ENCODE measurements around the gene SPRR2G. TPM values are rescaled to one million over a fixed set of nuclear protein-coding genes. Genes with fewer than 3 reads are reported as not detected.
"Not testable (repeated sequence)": the region's sequence is repeated elsewhere in the genome, so short reads cannot be mapped to it uniquely, and the experiment has no call there.

Gene SPRR2G
- not detected in 2 replicates for total RNA-seq (2014; rRNA removed; shearing (Covaris generic))

DNA sequence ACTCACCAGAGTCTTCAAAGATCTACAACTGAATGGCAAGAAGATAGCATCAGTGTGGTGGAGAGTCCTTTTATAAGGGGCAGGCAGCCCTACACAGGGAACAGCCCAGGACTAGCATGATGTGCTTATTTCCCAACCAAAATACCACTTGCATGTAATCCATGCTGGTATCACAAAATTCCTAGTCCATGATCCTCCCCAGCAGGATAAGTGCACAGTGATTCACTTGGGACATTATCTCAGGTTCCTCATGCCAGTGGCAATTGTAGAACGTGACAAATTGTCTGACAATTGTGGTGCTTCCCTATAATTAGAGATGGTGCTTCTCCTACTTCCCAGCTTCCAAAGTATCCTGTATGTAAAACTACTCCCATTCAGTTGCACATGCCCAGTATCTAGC, at the start of gene SPRR2G:
Gene SPRR2G, minus strand, starts transcription at position 45 of the 400 bp plus-strand sequence. CDS start 780 bp downstream, outside the sequence.
- DNase-seq (ENCODE audit: low spot score), result no peak

DNA sequence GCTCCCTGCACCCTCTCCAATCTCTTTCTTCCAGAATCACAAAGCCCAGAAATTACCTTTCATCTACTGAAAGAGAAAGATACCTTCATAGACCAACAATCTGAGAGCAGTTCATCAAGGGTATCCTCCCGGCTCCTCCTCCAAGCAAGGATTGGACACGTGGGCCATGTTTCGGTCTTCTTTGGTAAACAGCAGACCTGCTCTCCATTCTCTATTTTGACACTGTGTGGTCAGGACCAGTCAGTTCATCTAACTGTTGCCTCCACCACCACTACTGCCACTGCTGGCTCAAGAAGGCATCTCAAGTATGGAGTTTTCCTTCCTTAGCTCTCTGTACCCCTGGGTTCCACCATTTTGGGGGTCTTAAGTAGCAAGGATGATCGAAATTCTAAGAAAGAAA, 44.5 kb upstream of the SPRR2G start:
- no peak for DNase-seq (ENCODE audit: low spot score)

DNA sequence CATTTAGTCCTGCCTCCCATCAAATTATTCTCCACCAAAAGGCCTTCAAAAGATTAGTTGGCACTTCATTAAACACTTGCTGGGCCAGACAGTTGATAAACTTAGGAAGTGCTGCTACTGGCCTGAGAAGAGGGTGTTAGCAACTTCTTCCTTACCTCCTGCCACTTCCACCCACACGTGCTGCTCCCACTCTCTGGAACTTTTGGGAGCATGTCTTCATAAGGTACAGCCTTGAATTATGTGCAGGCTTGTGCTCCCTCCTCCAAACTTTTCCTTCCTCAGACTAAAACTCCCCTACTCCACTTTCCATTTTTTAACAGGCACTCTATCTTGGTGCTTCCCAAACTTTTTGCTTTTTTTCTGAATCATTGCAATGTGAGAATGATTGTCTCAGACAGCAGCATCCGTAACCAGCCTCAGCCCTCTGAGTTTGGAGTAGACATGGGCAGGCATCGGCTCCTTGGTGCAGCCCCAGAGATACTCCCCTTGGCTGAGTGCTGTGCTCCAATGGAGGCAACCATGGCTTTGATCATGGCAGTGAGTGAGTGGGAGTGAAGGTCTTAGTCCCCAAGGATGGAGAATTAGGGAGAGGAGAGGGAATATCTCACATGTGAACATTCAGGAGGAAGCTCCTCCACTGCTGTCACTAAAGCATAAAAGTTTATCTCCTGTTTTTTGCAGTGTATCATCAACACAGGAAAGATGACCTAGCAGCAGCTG, 43.8 kb upstream of the SPRR2G start:
- no peak for DNase-seq (ENCODE audit: low spot score)

DNA sequence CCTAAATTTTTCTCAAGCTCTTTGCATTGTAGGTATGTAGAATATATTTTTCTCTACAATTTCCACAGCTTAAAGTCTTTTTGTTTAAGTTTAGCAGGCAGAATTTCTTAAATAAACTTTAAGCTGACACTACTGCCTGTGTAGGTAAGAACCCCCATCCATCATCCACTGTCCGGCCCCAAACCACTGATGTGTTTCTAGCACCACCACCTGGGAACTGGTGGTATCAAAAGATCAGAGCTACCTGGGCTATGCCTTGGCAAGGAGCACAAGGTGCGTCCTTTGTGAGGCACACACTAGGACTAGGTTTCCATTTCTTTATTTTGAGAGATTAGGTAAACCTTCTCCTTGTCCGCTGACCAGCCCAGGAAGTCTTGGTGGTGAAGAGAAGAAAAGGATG, 42.0 kb upstream of the SPRR2G start:
- DNase-seq (ENCODE audit: low spot score), result peak; percentile 45

DNA sequence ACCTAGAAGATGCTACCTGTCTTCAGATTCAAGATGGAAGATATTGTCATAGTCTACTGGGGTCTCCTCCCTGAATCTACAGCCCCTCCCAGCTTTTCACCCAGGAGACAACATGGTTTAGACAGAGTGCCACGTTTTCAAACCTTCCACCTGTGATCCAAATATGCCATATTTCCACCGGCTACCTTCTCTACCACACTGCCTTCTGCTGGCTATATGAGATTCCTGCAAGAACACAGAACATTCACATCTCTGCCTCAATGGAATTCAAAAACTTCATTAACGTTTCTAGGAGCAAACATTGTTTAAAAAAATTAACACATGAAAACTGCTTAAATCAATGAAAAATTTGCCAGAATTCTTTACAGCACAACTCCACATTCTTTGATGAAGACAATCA, 39.7 kb upstream of the SPRR2G start:
- DNase-seq (ENCODE audit: low spot score), result no peak

DNA sequence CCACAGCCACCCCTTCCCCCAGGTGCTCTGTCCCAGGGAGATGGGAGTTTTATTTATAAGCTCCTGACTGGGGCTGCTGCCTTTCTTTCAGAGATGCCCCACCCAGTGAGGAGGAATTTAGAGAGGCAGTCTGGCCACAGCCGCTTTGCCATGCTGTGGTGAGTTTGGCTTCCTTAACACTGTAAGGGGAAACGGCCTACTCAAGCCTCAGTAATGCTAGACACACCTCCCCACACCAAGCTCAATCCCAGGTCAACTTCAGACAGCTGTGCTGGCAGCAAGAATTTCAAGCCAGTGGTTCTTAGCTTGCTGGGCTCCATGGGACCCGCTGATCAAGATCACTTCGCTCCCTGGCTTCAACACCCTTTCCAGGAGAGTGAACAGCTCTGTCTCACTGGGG, 37.6 kb upstream of the SPRR2G start:
- DNase-seq (ENCODE audit: low spot score), result not testable (repeated sequence)

DNA sequence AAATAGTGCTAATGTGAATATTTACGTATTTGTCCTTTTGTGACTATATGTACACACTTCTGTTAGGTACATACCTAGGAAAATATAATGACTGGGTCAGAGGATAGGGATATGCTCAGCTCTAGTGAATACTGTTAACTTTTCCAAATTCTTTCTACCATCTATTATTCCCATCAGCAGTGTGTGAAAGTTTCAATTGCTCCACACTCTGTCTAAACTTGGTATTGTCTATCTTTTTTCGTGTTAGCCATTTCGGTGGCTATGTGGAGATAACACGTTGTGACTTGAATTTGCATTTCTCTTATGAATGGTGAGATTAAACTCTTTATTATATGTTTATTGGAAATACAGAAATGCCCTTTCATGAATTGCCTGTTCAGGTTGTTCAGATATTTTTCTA, 29.9 kb upstream of the SPRR2G start:
- DNase-seq (ENCODE audit: low spot score), result no peak

DNA sequence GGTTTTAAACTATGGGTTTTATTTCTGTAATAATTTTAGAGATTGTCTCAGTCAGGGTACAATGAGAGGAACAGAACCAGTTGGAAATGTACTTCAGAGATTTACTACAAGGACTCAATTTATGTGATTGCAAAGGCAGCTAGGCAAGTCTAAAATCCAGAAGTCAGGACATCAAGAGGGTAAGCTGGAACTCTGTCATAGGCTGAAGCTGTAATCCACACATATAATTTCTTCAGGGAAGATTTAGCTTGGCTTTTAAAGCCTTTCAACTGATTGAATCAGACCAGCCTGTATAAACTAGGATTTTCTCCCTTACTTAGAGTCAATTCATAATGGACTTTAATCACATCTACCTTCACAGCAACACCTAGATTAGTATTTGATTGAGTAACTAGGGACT, 28.2 kb upstream of the SPRR2G start:
- DNase-seq (ENCODE audit: low spot score), result no peak

DNA sequence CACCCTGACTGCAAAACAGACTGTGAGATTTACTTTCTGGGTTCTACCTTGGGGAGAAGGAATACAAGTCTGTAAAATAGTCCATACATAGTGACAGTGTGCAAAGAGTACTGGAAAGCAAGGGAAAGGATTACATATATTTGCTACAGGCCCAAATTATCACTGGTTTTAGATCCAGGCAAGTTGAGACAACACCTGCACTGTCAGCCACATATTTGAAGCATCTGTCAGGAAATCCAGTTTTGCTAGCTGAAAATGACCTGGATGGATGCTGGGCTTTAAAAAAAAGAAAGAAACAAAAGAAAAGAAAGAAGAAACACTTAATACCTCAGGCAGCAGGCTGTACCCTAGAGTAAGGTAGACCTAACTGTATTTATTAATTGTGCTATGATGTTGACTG, 23.9 kb upstream of the SPRR2G start:
- DNase-seq (ENCODE audit: low spot score), result no peak

DNA sequence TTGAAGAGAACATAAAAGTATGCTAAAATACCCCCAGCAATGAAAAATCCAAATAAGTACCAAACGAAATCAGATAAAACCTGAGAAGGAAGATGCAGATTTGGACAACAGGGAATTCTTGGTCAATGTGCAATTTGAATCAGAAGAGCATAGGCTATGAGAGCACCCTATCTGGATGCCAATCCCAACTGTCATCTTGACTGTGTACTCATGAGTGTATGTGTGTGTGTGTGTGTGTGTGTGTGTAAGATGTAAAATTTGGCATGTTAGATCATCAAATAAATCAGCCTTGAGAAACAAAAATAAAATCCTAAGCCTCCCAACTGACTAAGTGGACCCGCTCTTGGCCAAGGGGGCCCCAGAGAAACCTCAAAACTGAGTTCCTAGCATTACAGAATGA, 18.0 kb upstream of the SPRR2G start:
- DNase-seq (ENCODE audit: low spot score), result no peak

DNA sequence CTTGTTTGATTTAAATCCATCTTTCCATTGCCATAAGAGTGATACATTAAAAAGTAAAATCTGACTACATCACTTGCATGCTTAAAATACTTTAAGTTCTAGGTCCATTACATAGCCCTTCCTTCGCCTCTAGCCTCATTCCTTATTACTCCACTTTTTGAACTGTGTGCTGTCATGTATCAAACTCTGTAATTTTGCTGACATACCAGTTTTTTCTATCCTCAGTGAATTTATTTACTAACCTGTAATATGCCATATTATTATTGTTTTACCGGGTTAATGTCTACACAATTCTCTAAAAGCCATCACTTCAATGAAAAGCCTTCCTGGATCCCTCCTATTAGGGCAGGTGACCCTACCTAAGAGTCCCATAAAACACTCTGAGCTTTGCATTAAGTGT, 4.9 kb upstream of the SPRR2G start:
- no peak for DNase-seq (ENCODE audit: low spot score)

DNA sequence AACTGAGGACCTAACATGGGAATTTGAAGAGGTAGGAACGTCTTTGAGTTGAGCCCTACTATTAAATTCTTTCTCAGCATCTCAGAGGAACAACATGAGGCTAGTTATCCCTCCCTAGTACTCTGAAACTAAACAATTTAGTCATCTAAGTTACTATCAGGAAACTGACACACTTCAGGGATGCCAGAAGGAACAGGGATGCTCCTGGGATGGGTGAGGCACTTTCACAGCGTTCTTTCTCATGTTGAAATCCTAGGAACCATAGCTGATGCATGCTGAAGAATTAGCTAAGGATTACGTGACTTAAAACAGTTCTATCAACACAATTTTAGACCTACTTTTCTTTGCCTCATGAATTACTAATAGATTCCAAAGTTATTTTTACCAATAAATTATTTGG, 1.8 kb upstream of the SPRR2G start:
- no peak for DNase-seq (ENCODE audit: low spot score)

DNA sequence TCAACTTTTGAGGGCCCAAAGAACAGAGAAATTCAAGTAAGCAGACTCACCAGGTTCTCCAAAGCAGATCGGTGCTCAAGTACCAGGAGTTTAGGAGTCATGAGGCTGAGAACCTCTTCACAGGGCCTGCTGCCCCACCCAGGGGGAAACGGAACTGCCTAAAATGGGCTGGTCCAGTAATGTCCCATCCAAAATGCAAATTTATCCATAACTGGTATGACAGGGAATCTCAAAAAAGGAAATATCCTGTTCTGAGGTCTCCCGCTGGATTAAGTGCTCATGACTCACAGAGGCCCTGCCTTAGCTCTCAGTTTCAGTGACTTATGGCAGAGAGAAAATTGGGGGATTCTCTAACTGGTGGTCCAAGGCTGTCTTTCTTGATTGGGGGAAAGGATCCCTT, 9.3 kb downstream of the SPRR2G start:
- no peak for DNase-seq (ENCODE audit: low spot score)

DNA sequence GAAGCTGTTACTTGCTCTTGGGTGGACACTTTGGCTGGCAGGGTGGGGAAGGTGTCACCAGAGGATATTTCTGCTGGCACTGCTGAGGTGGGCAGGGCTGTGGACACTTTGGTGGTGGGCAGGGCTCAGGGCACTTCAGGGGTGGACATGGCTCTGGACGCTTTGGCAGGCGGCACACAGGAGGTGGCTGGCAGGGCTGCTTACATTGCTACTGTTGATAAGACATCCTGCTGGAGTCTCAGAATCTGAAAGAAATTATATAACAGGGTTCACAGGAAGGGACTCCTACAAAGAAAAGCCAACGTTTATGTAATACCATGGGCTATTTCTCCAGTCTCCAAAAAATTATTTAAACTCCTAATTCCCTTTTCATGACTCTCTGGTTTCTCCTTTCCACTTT, 10.2 kb downstream of the SPRR2G start:
- no peak for DNase-seq (ENCODE audit: low spot score)

DNA sequence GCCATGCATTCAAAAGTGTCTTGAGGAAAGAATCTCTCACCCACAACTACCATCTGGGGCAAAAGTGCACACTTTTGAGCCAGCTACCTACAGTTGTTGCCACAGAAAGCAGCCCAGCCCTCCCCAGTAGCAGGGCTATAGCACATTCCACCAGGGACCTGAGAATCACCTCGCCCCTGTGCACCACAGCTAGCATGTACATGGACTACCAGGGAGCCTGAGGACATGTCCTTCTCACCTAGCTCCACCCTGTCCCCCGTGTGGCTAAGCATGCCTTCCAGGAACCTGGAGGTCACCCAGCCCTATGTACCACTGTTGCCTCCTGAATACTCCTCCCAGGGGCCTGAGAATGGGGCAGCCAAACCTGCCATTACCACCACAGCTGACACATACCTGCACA, 16.9 kb downstream of the SPRR2G start:
- no peak for DNase-seq (ENCODE audit: low spot score)

DNA sequence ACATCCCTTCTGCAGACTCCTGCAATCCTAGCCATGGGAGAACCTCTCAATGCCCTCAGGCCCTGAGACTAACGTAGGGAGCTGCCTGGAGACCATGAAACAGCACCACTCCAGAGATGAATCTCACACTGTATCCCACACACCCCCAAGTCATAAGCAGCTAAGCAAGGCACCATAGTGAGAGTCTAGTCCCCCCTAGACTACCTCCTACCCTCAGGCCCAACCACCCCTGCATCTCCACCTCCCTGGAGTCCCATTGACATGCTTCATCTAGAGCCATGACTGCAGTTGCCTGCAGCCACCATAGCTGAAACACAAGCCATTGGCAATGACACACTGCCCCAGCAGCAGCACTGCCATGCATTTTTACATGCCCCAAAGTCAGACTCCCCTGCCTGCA, 17.4 kb downstream of the SPRR2G start:
- DNase-seq (ENCODE audit: low spot score), result no peak

DNA sequence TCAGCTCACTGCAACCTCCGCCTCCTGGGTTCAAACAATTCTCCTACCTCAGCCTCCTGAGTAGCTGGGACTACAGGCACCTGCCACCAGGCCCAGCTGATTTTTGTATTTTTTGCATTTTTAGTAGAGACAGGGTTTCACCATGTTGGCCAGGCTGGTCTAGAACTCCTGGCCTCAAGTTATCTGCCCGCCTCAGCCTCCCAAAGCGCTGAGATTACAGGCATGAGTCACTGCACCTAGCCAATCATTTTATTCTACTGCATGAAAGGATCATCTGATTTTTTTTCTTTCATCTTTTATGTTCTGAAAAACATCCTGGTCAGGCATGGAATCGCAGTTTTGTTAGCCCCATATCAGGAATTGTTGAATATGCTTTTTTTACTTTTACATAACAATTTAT, 22.0 kb downstream of the SPRR2G start:
- not testable (repeated sequence) for DNase-seq (ENCODE audit: low spot score)

DNA sequence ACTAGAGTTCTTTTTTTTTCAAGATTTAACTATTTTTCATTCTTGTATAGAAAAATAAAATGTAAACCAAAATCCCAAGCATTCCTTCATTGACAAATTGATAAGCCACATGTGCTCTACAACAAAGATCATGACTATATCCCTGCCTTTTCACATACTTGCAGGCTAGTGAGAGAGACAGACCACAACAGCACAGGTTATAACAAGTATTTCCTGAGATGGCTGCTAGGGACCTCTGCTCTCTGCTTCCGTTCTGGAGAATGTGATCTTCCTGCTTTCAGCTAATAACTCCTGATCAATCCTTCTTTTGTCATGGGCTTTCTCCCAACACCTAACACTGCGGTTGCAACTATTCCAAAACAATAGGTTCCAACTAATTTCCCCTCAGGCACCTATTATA, 23.4 kb downstream of the SPRR2G start:
- no peak for DNase-seq (ENCODE audit: low spot score)

DNA sequence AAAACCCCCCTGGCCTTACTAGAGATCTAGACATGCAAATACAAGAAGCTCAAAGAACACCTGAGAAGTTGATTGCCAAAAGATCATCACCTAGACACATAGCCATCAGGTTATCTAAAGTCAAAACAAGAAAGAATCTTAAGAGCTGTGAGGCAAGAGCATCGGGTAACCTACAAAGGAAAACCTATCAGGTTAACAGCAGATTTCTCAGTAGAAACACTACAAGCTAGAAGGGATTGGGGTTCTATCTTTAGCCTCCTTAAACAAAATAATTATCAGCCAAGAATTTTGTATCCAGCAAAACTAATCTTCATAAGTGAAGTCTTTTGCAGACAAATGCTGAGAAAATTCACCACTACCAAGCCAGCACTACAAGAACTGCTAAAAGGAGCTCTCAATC, 25.2 kb downstream of the SPRR2G start:
- no peak for DNase-seq (ENCODE audit: low spot score)

DNA sequence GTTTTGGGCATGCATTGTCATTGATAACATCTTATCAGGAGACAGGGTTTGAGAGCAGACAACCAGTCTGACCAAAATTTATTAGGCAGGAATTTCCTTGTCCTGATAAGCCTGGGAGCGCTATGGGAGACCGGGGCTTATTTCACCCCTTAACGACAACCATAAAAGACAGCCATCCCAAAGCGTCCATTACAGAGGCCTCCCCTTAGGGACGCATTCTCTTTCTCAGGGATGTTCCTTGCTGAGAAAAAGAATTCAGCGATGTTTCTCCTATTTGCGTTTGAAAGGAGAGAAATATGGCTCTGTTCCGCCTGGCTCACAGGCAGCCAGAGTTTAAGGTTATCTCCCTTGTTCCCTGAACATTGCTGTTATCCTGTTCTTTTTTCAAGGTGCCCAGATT, 26.9 kb downstream of the SPRR2G start:
- DNase-seq (ENCODE audit: low spot score), result not testable (repeated sequence)

DNA sequence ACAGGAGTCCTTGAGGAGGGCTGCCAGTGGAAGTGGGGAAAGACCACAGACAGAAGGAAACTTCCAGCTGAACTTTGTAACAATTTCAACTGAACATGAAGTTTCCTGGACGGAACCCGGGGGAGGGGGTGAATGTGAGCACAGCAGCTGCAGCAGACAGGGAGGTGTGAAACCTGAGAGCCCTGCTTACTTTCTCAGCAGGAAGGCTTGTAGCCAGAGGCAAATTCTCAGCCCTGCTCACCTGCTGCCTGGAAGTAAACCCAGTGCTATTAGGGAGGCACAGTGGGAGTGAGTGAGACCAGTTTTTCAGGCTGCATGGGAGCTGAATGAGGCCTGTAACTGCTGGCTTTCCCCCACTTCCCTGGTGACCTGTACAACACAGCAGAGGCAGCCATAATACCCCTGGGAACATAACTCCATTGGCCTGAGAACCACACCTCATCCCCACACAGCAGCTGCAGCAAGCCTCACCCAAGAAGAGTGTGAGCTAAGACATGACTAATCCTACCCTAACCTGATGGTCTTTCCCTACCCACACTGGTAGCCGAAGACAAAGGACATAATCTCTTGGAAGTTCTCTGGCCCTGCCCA, 27.8 kb downstream of the SPRR2G start:
- DNase-seq (ENCODE audit: low spot score), result no peak

DNA sequence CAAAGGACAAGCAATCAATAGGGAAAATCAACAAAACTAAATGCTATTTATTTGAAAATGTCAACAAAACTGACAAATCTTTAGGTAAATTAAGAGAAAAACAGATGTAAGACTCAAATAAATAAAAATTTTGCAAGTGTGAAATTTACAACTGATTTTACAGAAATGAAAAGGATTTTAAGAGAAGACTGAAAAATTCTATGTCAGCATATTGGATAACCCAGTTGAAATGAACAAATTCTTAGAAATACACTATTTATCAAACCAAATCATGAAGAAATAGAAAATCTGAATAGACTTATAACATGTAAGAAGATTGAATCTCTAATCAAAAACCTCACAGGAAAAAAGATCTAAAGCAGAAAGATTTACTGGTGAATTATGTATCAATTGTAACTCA, 29.7 kb downstream of the SPRR2G start:
- DNase-seq (ENCODE audit: low spot score), result no peak

DNA sequence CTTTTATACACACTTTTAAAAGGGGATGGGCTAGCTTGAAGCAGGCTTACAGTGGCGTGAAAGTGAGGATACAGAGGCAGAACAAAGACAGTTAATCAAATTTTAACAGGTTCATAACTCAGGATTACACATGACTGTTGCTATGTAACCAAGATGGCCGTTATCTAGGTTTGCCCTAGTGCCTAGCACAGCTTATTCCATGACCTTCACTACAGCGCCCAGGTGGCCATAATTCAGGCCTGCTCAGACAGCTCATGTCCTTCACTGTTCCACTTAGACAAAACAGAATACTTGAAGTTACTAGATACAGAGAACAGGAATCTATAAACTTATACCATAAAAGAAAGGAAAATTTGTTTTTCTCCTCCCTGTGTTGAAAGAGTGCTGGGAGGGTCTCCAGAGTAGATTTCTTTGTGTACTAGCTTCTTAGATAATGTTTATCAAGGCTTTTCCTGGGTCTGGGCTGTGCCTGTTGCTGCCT, 31.2 kb downstream of the SPRR2G start:
- DNase-seq (ENCODE audit: low spot score), result no peak

Measured in HT-29 (cell line).